ENCODE results near the gene ZNF277. TPM values are rescaled to one million over a fixed set of nuclear protein-coding genes. Genes with fewer than 3 reads are reported as not detected.

The ZNF277 gene
- total RNA-seq, 1 experiment from 2014 or later, result 13.1 TPM

DNA sequence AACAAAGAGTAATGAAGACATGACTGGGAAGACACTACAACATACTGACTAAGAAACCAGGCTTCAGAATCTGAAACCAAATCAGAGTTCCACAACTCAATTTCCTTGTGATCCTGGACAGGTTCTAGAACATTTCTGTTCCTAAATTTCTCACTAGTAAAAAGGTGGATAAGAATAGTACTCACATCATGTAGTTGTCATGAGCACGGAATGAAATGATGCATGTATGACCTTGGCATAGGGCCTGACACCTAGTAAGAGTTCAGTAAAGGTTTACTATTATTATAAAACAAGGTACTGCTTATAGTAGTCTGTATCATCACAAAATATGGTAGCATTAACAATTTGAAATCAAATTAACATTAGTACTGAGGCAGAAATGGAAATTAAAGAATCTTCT is 20.2 kb upstream of the ZNF277 start:
- H3K9ac ChIP-seq (ENCODE audit: extremely low read depth, insufficient read length, low read length), result no peak overlapping the region
- H3K9me3 Mint-ChIP-seq, result no peaks in the 10 kb centered on the region
- no peak overlapping the region for H4K8ac ChIP-seq (replicated peaks; ENCODE audit: insufficient read length, low read depth, low read length)
- no peak overlapping the region for H3K23ac ChIP-seq (ENCODE audit: insufficient read length, low read depth, low read length)
- no peak overlapping the region for H2BK12ac ChIP-seq (ENCODE audit: insufficient read length, low read depth, low read length)
- H3K36me3 Mint-ChIP-seq (ENCODE audit: insufficient read depth in 1 of 3, low read depth in 3 of 3), result no peaks in the 10 kb centered on the region
- no CpG with 5 or more reads among the region's 1 CpG for WGBS (ENCODE audit: extremely low coverage, insufficient read length, low lambda C conversion rate)
- DNase-seq, result no peak
- no peak overlapping the region for H3K56ac ChIP-seq (ENCODE audit: insufficient read length, low read depth, low read length)
- H3K27ac Mint-ChIP-seq, result no peak overlapping the region
- no peaks in the 10 kb centered on the region for H3K79me1 ChIP-seq (ENCODE audit: insufficient read depth, low read depth, low read length, poor library complexity, severe bottlenecking)
- no peaks in the 10 kb centered on the region for H3K9me3 ChIP-seq (ENCODE audit: control insufficient read depth, low read depth, low read length)
- no peak overlapping the region for H2AK5ac ChIP-seq (ENCODE audit: insufficient read length, low read length)
- TF ChIP-seq, protein P1, sequence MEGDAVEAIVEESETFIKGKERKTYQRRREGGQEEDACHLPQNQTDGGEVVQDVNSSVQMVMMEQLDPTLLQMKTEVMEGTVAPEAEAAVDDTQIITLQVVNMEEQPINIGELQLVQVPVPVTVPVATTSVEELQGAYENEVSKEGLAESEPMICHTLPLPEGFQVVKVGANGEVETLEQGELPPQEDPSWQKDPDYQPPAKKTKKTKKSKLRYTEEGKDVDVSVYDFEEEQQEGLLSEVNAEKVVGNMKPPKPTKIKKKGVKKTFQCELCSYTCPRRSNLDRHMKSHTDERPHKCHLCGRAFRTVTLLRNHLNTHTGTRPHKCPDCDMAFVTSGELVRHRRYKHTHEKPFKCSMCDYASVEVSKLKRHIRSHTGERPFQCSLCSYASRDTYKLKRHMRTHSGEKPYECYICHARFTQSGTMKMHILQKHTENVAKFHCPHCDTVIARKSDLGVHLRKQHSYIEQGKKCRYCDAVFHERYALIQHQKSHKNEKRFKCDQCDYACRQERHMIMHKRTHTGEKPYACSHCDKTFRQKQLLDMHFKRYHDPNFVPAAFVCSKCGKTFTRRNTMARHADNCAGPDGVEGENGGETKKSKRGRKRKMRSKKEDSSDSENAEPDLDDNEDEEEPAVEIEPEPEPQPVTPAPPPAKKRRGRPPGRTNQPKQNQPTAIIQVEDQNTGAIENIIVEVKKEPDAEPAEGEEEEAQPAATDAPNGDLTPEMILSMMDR (conservative IDR thresholded peaks at IDR 0.05), result no peak
- H3K4me2 ChIP-seq (ENCODE audit: insufficient read depth, insufficient read length, low read length), result no peak overlapping the region
- no peaks in the 10 kb centered on the region for H4K20me1 ChIP-seq (ENCODE audit: control insufficient read depth, insufficient read depth, insufficient read length)
- no peak overlapping the region for H4K91ac ChIP-seq (ENCODE audit: insufficient read length, low read depth, low read length)
- no peak overlapping the region for H3K4me3 Mint-ChIP-seq
- no peak overlapping the region for H3K4ac ChIP-seq (ENCODE audit: low read depth, low read length)
- no peak overlapping the region for H2BK120ac ChIP-seq (ENCODE audit: low read depth, low read length, poor library complexity, severe bottlenecking)
- H3K4me1 Mint-ChIP-seq, result no peaks in the 10 kb centered on the region
- no peak overlapping the region for H2AFZ ChIP-seq (ENCODE audit: low read length)
- no peaks in the 10 kb centered on the region; the same call in 1 of the 2 replicates for H3K4me1 ChIP-seq (ENCODE audit: insufficient read depth, low read length)
- H3K27ac ChIP-seq (ENCODE audit: insufficient read length, low read depth, low read length), result no peak overlapping the region
- H3K27me3 Mint-ChIP-seq (ENCODE audit: low read depth), result no peaks in the 10 kb centered on the region
- H4K5ac ChIP-seq (ENCODE audit: insufficient read length, low read depth, low read length), result no peak overlapping the region
- no peak overlapping the region for H3K14ac ChIP-seq (ENCODE audit: insufficient read depth, low read length)
- no peak overlapping the region for H2BK5ac ChIP-seq (ENCODE audit: insufficient read length, low read length)
- no peak overlapping the region for H3T11ph ChIP-seq (ENCODE audit: low read length)
- no peak overlapping the region for H3K18ac ChIP-seq (ENCODE audit: insufficient read length, low read depth, low read length)
- no peaks in the 10 kb centered on the region for H3K27me3 ChIP-seq (ENCODE audit: insufficient read depth, low read length)
- H3K23me2 ChIP-seq (ENCODE audit: insufficient read length, low read depth, low read length, poor library complexity, severe bottlenecking), result no peaks in the 10 kb centered on the region
- no peak overlapping the region for H2BK15ac ChIP-seq (ENCODE audit: low read depth, low read length)
- H3K79me2 ChIP-seq (ENCODE audit: insufficient read depth, low read length), result no peaks in the 10 kb centered on the region; the same call in 1 of the 2 replicates
- no peak overlapping the region for H2BK20ac ChIP-seq (ENCODE audit: low read depth, low read length, poor library complexity, severe bottlenecking)

All from H9 (cell line).